Putamen (tissue), 1 donor: ENCODE results near the gene NAA50.

Experiments used
- DNase-seq: peaks from one replicate; pipeline ENCODE4 v3.0.0-alpha.2; 2016; ENCODE audit warnings: low spot score

Gene NAA50

GRCh38 chr3:113741620-113742019 lies 4.4 kb downstream of the NAA50 start:
- DNase-seq: no peak

- no peak for DNase-seq
These were observed 5.0 kb downstream of the NAA50 start for GRCh38 chr3:113741086-113741485.

- peak; percentile 55 for DNase-seq
These were observed 9.4 kb downstream of the NAA50 start for GRCh38 chr3:113736548-113737089.

GRCh38 chr3:113731694-113732093 lies 14.4 kb downstream of the NAA50 start:
- no peak for DNase-seq

- DNase-seq: no peak
These were observed 15.5 kb downstream of the NAA50 start for GRCh38 chr3:113730550-113730949.

- no peak for DNase-seq
These were observed 17.4 kb downstream of the NAA50 start for GRCh38 chr3:113728661-113729060.

GRCh38 chr3:113721636-113722035 lies 24.4 kb downstream of the NAA50 start:
- no peak for DNase-seq

GRCh38 chr3:113719758-113720157 lies 26.3 kb downstream of the NAA50 start:
- no peak for DNase-seq

GRCh38 chr3:113719294-113719693 lies 26.8 kb downstream of the NAA50 start:
- no peak for DNase-seq

GRCh38 chr3:113717818-113718217 lies 28.2 kb downstream of the NAA50 start:
- DNase-seq: no peak

- DNase-seq: no peak
These were observed 28.7 kb downstream of the NAA50 start for GRCh38 chr3:113717308-113717707.

- no peak for DNase-seq
These were observed 31.3 kb downstream of the NAA50 start for GRCh38 chr3:113714702-113715101.

- DNase-seq: no peak
These were observed 33.9 kb downstream of the NAA50 start for GRCh38 chr3:113712129-113712528.

- DNase-seq: no peak
These were observed 38.2 kb downstream of the NAA50 start for GRCh38 chr3:113707835-113708234.

GRCh38 chr3:113698956-113699355 lies 47.1 kb downstream of the NAA50 start:
- no peak for DNase-seq

- no peak for DNase-seq
These were observed 47.8 kb downstream of the NAA50 start for GRCh38 chr3:113698213-113698742.

- DNase-seq: no peak
These were observed 48.5 kb downstream of the NAA50 start for GRCh38 chr3:113697500-113698090.

GRCh38 chr3:113696658-113697499 lies 49.2 kb downstream of the NAA50 start:
- peak; percentile 100 for DNase-seq

GRCh38 chr3:113695786-113696645 lies 50.0 kb downstream of the NAA50 start, which contains the start of gene USF3:
Gene USF3 (minus strand): TSS chr3:113696642. CDS start chr3:113674878, 21,764 bp downstream.
- peak; percentile 67 for DNase-seq

GRCh38 chr3:113695431-113695785 lies 50.6 kb downstream of the NAA50 start:
- no peak for DNase-seq

- no peak for DNase-seq
These were observed 55.6 kb downstream of the NAA50 start for GRCh38 chr3:113690482-113690881.
